ENCODE measurements around the gene BAIAP2L2.
"Not testable (repeated sequence)": the region's sequence is repeated elsewhere in the genome, so short reads cannot be mapped to it uniquely, and the experiment has no call there.

The BAIAP2L2 gene

GRCh38 chr22:38037367-38038150 is 72.9 kb downstream of the BAIAP2L2 start:
- DNase-seq (ENCODE audit: low read depth), result not testable (repeated sequence)

DNA sequence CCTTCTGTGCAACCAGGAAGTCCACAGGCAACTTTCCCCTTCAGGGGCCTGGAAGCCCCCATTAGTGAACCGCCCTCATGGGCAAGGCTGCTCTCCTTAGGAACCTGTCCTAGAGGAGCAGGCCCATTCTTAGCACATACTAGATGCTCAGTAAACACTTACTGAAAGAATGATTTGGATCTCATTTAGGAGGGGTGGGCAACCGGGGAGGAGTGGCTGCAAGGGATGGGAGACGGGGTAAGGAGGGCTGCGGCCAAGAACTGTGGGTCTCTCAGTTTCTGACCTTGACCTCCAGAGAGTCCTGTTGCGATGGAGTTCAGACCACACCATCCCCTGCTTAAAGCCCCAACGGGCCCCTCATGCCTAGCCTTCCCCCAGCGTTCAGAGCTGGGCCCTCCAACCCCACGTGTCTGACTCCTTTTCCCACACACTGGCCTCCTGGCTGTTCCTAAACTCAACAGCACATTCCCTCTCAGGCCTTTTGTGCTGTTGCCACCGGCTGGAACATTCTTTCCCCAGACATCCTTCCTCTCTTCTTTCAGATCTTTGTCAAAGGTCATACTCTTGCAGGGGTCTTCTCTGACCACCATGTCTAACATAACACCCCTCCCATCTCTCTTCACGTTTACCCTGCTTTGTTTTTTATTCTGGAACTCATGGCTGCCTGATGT is 74.0 kb downstream of the BAIAP2L2 start:
- no peak for DNase-seq (ENCODE audit: low read depth)

- no peak for DNase-seq (ENCODE audit: low read depth)
Measured at GRCh38 chr22:38035530-38035885, 75.0 kb downstream of the BAIAP2L2 start.

Measured in stimulated activated CD8-positive, alpha-beta memory T cell treated with anti-CD3 and anti-CD28 coated beads, Interleukin-7, amount 100 ng/mL, for 24 hours (primary cell).